Astrocyte (in vitro differentiated cells and primary cell): ENCODE data around the gene SPR. TPM values are rescaled to one million over a fixed set of nuclear protein-coding genes. Genes with fewer than 3 reads are reported as not detected.
A peak's percentile ranks its signal among the peaks of the same experiment; 100 is the strongest.

Source experiments
- DNase-seq: peaks from one replicate; pipeline ENCODE4 v3.0.0-alpha.2; 2010; ENCODE audit warnings: low read depth
- FAIRE-seq: peaks from 2 replicates; lab custom pipeline; 2011; peaks lifted over from hg19 to GRCh38; lab: Jason Lieb, UNC
- H2AFZ ChIP-seq: 2 replicates; pipeline ENCODE4 v1.6.0; 2012; ENCODE audit warnings: low read depth, low read length, inconsistent platforms
- H3K27ac ChIP-seq: 2 replicates; pipeline ENCODE4 v1.5.1; 2011; ENCODE audit warnings: low read depth, low read length, inconsistent platforms
- H3K27me3 ChIP-seq: 2 replicates; pipeline ENCODE4 v1.6.0; 2011; ENCODE audit warnings: low read length, inconsistent platforms; ENCODE audit not compliant: insufficient read depth
- H3K36me3 ChIP-seq: 2 replicates; pipeline ENCODE4 v1.5.1; 2011; ENCODE audit warnings: low read length, inconsistent platforms; ENCODE audit not compliant: insufficient read depth
- H3K4me1 ChIP-seq: 2 replicates; pipeline ENCODE4 v1.5.1; 2011; ENCODE audit warnings: low read length, inconsistent platforms; ENCODE audit not compliant: insufficient read depth
- H3K4me2 ChIP-seq: 2 replicates; pipeline ENCODE4 v1.6.0; 2012; ENCODE audit warnings: low read length, inconsistent platforms
- H3K4me3 ChIP-seq: 2 replicates; pipeline ENCODE4 v1.5.1; 2011; ENCODE audit warnings: low read depth, mild to moderate bottlenecking, low read length, inconsistent platforms; ENCODE audit not compliant: insufficient read depth
- H3K79me2 ChIP-seq: 2 replicates; pipeline ENCODE4 v1.6.0; 2012; ENCODE audit warnings: mild to moderate bottlenecking, low read length, inconsistent platforms; ENCODE audit not compliant: insufficient read depth
- H3K9ac ChIP-seq: 2 replicates; pipeline ENCODE4 v1.6.0; 2012; ENCODE audit warnings: mild to moderate bottlenecking, low read length, inconsistent platforms
- H3K9me3 ChIP-seq: 2 replicates; pipeline ENCODE4 v1.5.1; 2012; ENCODE audit warnings: low read depth, mild to moderate bottlenecking, low read length, inconsistent platforms; ENCODE audit not compliant: insufficient read depth
- H4K20me1 ChIP-seq: 2 replicates; pipeline ENCODE4 v1.6.0; 2012; ENCODE audit warnings: low read length, inconsistent platforms; ENCODE audit not compliant: insufficient read depth
- H3K27ac Mint-ChIP-seq: one replicate; pipeline ENCODE4 v1.8.0; 2021; ENCODE audit warnings: mild to moderate bottlenecking, mixed read lengths; ENCODE audit not compliant: unreplicated experiment
- H3K27me3 Mint-ChIP-seq: one replicate; pipeline ENCODE4 v1.8.0; 2021; ENCODE audit warnings: low read depth, mixed read lengths; ENCODE audit not compliant: unreplicated experiment
- H3K36me3 Mint-ChIP-seq: one replicate; pipeline ENCODE4 v1.8.0; 2021; ENCODE audit warnings: low read depth, mixed read lengths; ENCODE audit not compliant: unreplicated experiment
- H3K4me1 Mint-ChIP-seq: one replicate; pipeline ENCODE4 v1.8.0; 2021; ENCODE audit warnings: low read depth, mixed read lengths; ENCODE audit not compliant: unreplicated experiment
- H3K4me3 Mint-ChIP-seq: one replicate; pipeline ENCODE4 v1.8.0; 2021; ENCODE audit warnings: mild to moderate bottlenecking, moderate library complexity, mixed read lengths; ENCODE audit not compliant: unreplicated experiment
- H3K9me3 Mint-ChIP-seq: one replicate; pipeline ENCODE4 v1.8.0; 2021; ENCODE audit warnings: mild to moderate bottlenecking, mixed read lengths; ENCODE audit not compliant: unreplicated experiment
- CTCF ChIP-seq: IDR thresholded peaks from 2 replicates; pipeline ENCODE4 v1.5.1; 2011; ENCODE audit warnings: low read depth, mild to moderate bottlenecking, inconsistent platforms, low read length, moderate library complexity; ENCODE audit not compliant: insufficient read depth
- EZH2 ChIP-seq: IDR thresholded peaks from 2 replicates; pipeline ENCODE4 v1.6.1; 2012; ENCODE audit warnings: mild to moderate bottlenecking, low read length, inconsistent platforms; ENCODE audit not compliant: insufficient read depth
- total RNA-seq: library from RNA; stranded (reverse); gene quantifications from 2 replicates; pipeline ENCODE4 v1.2.1, GENCODE V29; 2021

SPR gene
- total RNA-seq, 1 donor from 2014 or later, result 23.6 TPM

- no peaks in the 10 kb centered on the region for H3K36me3 Mint-ChIP-seq
- peaks cover 9% of the 10 kb centered on the region for H3K9me3 Mint-ChIP-seq
- Histone ChIP-seq H3K27ac (no peak within 1 kb of the TSS), H3K4me1 (peaks cover 9% of the 10 kb centered on the region), H3K4me2 (peak within 1 kb of the TSS; percentile 70), H3K36me3 (no peaks in the 10 kb centered on the region), H2AFZ (peak within 1 kb of the TSS; percentile 30), H3K9me3 (no peaks in the 10 kb centered on the region), H3K4me3 (no peak within 1 kb of the TSS), H3K9ac (no peak within 1 kb of the TSS), H3K79me2 (no peaks in the 10 kb centered on the region), H4K20me1 (peaks cover 38% of the 10 kb centered on the region), H3K27me3 (peaks cover 94% of the 10 kb centered on the region)
- H3K27me3 Mint-ChIP-seq, result peaks cover 72% of the 10 kb centered on the region
- TF ChIP-seq EZH2 (no peak), CTCF (no peak)
- no peaks in the 10 kb centered on the region for H3K4me1 Mint-ChIP-seq
- peak within 1 kb of the TSS; percentile 34 for H3K4me3 Mint-ChIP-seq
- DNase-seq (no peak), FAIRE-seq (no peak)
- no peak within 1 kb of the TSS for H3K27ac Mint-ChIP-seq
Measured at GRCh38 chr2:72917138-72917876, 30.1 kb downstream of the SPR start, which contains the start of gene EMX1. TSS of gene EMX1 (plus strand) at chr2:72917519. CDS start at chr2:72917853, 334 bp downstream.

DNA sequence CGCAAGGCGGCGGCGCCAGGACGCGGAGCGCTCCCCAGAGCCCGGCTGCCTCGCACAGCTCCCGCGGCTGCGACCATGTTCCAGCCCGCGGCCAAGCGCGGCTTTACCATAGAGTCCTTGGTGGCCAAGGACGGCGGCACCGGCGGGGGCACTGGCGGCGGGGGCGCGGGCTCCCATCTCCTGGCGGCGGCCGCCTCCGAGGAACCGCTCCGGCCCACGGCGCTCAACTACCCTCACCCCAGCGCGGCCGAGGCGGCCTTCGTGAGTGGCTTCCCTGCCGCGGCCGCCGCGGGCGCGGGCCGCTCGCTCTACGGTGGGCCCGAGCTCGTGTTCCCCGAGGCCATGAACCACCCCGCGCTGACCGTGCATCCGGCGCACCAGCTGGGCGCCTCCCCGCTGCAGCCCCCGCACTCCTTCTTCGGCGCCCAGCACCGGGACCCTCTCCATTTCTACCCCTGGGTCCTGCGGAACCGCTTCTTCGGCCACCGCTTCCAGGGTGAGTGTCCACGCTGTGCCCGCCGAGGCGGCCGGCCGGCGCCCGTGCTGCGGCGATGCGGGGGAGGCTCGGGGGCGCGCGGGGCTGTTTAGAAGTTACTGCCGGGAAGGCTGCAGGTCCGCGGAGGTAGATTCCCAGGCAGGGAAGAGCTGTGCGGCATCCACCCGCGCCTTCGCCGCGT, 30.8 kb downstream of the SPR start:
- H3K36me3 ChIP-seq, result no peaks in the 10 kb centered on the region
- peak overlapping the region; percentile 60 for H3K4me2 ChIP-seq
- Mint-ChIP-seq H3K9me3 (peaks cover 11% of the 10 kb centered on the region), H3K27me3 (peaks cover 74% of the 10 kb centered on the region), H3K4me3 (no peak overlapping the region), H3K4me1 (no peaks in the 10 kb centered on the region), H3K36me3 (no peaks in the 10 kb centered on the region), H3K27ac (no peak overlapping the region)
- H3K4me3 ChIP-seq, result no peak overlapping the region
- H3K79me2 ChIP-seq, result no peaks in the 10 kb centered on the region
- TF ChIP-seq EZH2 (peak; percentile 100), CTCF (no peak)
- H2AFZ ChIP-seq, result peak overlapping the region; percentile 4
- DNase-seq (no peak), FAIRE-seq (no peak)
- H3K4me1 ChIP-seq, result peaks cover 9% of the 10 kb centered on the region
- no peak overlapping the region for H3K27ac ChIP-seq
- peaks cover 96% of the 10 kb centered on the region for H3K27me3 ChIP-seq
- no peak overlapping the region for H3K9ac ChIP-seq
- peaks cover 6% of the 10 kb centered on the region for H3K9me3 ChIP-seq
- H4K20me1 ChIP-seq, result peaks cover 38% of the 10 kb centered on the region
